ENCODE measurements around the gene HDAC6. TPM values are rescaled to one million over a fixed set of nuclear protein-coding genes. Genes with fewer than 3 reads are reported as not detected.

The HDAC6 gene
- total RNA-seq, 1 experiment from 2014 or later = 49.4 TPM

- no peak for DNase-seq (ENCODE audit: low spot score)
- no peak for TF ChIP-seq CTCF (conservative IDR thresholded peaks at IDR 0.05; ENCODE audit: low read depth, low read length)
- no peak for TF ChIP-seq EZH2 (IDR thresholded peaks at IDR 0.05; ENCODE audit: borderline replicate concordance, low read depth, low read length, poor library complexity, severe bottlenecking)
- CTCF ChIA-PET = no interaction called here
- no peak overlapping the region for H3K4me3 ChIP-seq (ENCODE audit: low read depth, low read length, poor library complexity, severe bottlenecking)
- no peaks in the 10 kb centered on the region for H3K36me3 ChIP-seq (ENCODE audit: insufficient read depth, low read length, poor library complexity, severe bottlenecking)
- no peaks in the 10 kb centered on the region for H3K4me1 ChIP-seq (ENCODE audit: insufficient read depth, low read length, poor library complexity, severe bottlenecking)
- intact Hi-C loops (cut with micrococcal nuclease; ENCODE audit: unreplicated experiment) = no loop called here
- no peaks in the 10 kb centered on the region for H3K27me3 ChIP-seq (replicated peaks; ENCODE audit: insufficient read depth, low read depth, low read length, poor library complexity)
- POLR2A ChIA-PET (ENCODE audit: low non-redundant PET) = no interaction called here
- no TSS peak for BruUV-seq (replicated peaks)
- no peak overlapping the region for H3K27ac ChIP-seq (ENCODE audit: low read depth, low read length, poor library complexity, severe bottlenecking)
- H3K9me3 ChIP-seq (ENCODE audit: low read depth, low read length, poor library complexity, severe bottlenecking) = no peaks in the 10 kb centered on the region
Observed at GRCh38 chrX:48794911-48795515, 6.9 kb upstream of the HDAC6 start.

DNA sequence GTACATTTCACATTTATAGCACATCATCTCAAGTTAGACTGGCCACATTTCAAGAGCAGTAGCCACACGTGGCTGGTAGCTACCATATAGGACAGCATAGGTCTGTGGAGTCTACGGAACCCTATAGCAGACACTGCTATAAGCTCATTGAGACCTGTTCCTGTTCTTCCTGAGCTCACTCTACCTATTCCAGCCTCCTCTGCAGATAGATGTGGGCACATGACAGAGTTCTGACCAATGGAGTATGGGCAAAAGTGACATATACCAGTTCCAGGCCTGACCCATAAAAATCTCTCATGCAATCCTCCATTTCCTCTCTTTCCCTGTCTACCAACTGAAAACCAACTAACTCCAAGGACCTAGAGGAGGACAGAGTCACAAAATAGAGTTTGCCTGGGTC, 3.5 kb upstream of the HDAC6 start:
- DNase-seq (ENCODE audit: low spot score) = no peak
- no TSS peak for BruUV-seq (replicated peaks)
- Histone ChIP-seq H3K27ac (ENCODE audit: low read depth, low read length, poor library complexity, severe bottlenecking) (no peak overlapping the region), H3K9me3 (ENCODE audit: low read depth, low read length, poor library complexity, severe bottlenecking) (no peaks in the 10 kb centered on the region), H3K27me3 (replicated peaks; ENCODE audit: insufficient read depth, low read depth, low read length, poor library complexity) (no peaks in the 10 kb centered on the region), H3K4me1 (ENCODE audit: insufficient read depth, low read length, poor library complexity, severe bottlenecking) (no peaks in the 10 kb centered on the region), H3K4me3 (ENCODE audit: low read depth, low read length, poor library complexity, severe bottlenecking) (no peak overlapping the region), H3K36me3 (ENCODE audit: insufficient read depth, low read length, poor library complexity, severe bottlenecking) (no peaks in the 10 kb centered on the region)
- TF ChIP-seq EZH2 (IDR thresholded peaks at IDR 0.05; ENCODE audit: borderline replicate concordance, low read depth, low read length, poor library complexity, severe bottlenecking) = no peak
- no peak for TF ChIP-seq CTCF (conservative IDR thresholded peaks at IDR 0.05; ENCODE audit: low read depth, low read length)
- intact Hi-C loops (cut with micrococcal nuclease; ENCODE audit: unreplicated experiment) = no loop called here
- POLR2A ChIA-PET (ENCODE audit: low non-redundant PET) = no interaction called here
- CTCF ChIA-PET = no interaction called here

- TSS peak; percentile 95 for BruUV-seq (replicated peaks)
- H3K4me3 ChIP-seq (ENCODE audit: low read depth, low read length, poor library complexity, severe bottlenecking) = peak overlapping the region; percentile 74
- no peaks in the 10 kb centered on the region for H3K4me1 ChIP-seq (ENCODE audit: insufficient read depth, low read length, poor library complexity, severe bottlenecking)
- DNase-seq (ENCODE audit: low spot score) = no peak
- ChIA-PET POLR2A (ENCODE audit: low non-redundant PET) (no interaction called here), CTCF (interaction anchor here (0.6 kb wide), 1 partner anchor 64 kb away, joined by 3 read pairs; no protein-coding TSS in a partner anchor)
- intact Hi-C loops (cut with micrococcal nuclease; ENCODE audit: unreplicated experiment) = loop anchor here (10.0 kb wide), 2 partner anchors 94 to 144 kb away; partner anchors contain the start of genes PQBP1 and TIMM17B
- no peaks in the 10 kb centered on the region for H3K9me3 ChIP-seq (ENCODE audit: low read depth, low read length, poor library complexity, severe bottlenecking)
- TF ChIP-seq EZH2 (IDR thresholded peaks at IDR 0.05; ENCODE audit: borderline replicate concordance, low read depth, low read length, poor library complexity, severe bottlenecking) = no peak
- TF ChIP-seq CTCF (conservative IDR thresholded peaks at IDR 0.05; ENCODE audit: low read depth, low read length) = no peak
- H3K36me3 ChIP-seq (ENCODE audit: insufficient read depth, low read length, poor library complexity, severe bottlenecking) = no peaks in the 10 kb centered on the region
- peak overlapping the region; percentile 97 for H3K27ac ChIP-seq (ENCODE audit: low read depth, low read length, poor library complexity, severe bottlenecking)
- no peaks in the 10 kb centered on the region for H3K27me3 ChIP-seq (replicated peaks; ENCODE audit: insufficient read depth, low read depth, low read length, poor library complexity)
Observed at GRCh38 chrX:48800574-48801279, 1.1 kb upstream of the HDAC6 start.

Measured in A673 (cell line).